ENCODE measurements around the gene IDUA.
A peak's percentile ranks its signal among the peaks of the same experiment; 100 is the strongest.
"Not testable (repeated sequence)": the region's sequence is repeated elsewhere in the genome, so short reads cannot be mapped to it uniquely, and the experiment has no call there.

The IDUA gene

DNA sequence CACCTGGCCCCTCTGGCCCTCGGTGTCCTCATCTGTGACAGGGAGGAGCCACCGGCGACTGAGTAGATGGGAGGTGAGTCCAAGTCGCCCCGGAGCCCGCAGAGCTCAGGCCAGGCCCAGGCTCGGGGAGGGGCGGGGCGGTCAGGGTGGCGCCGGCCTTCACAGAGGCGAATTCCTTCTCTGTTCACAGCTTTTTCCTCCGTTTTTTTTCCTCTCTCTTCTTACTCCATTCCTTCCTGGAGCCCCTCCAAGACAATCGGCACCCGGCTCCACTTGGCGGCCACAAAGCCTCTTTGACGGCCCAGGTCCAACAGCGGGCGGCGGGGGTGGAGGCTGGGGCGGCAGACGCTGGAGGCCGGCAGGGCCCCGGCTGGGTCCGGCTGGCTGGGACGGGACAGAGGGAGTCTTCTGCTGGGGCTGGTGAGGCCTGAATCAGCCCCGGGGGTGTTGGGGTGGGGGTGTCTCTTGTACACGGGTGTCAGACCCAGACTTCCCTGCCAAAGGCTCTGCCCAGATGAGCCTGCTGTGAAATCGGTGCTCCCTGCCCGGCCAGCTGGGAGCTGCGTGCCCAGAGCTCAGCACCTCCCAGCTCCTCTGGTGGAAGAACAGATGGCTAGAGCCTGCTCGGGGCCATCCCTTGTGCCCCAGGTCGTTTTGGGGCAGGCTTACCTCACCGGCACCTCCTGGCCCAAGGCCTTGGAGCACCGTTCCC is 47.2 kb downstream of the IDUA start:
- DNase-seq: no peak

DNA sequence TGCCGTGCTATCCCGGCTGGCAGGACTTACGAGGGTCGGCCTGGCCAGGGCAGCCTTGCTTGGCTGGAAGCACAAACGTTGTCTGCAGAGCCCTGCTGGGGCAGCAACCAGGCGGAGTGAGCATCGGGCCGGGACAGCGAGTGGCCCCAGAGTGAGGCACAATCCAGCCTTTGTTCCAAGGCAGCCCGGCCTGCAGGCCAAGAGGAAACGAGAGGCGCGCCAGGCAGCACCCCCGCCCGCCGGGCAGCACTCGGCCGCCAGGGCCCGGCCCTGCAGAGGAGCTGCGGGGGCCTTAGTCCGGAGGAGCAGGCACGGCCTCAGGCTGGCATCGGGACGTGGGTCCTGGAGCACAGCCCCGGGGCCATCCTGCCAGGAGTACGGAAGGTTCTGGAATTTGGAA is 48.7 kb downstream of the IDUA start:
- DNase-seq: no peak

DNA sequence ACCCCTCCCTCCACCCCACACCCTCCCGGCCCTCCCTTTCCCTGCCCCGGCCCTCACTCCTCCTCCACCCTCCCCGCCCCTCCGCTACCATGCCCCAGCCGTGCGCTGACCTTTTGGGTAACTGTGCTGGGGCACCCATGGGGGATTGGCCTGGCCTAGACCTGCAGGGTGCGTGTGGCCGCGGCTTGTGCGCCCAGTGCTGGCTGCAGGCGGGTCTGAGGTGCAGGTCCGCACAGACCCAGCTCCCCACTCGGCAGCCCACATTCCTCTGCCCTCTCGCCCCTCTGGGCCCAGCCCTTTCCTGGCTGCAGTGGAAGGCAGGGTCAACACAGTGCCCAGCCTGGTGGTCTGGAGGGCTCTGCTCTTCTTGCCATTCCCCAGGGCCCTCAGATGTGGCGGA is 49.3 kb downstream of the IDUA start:
- no peak for DNase-seq

DNA sequence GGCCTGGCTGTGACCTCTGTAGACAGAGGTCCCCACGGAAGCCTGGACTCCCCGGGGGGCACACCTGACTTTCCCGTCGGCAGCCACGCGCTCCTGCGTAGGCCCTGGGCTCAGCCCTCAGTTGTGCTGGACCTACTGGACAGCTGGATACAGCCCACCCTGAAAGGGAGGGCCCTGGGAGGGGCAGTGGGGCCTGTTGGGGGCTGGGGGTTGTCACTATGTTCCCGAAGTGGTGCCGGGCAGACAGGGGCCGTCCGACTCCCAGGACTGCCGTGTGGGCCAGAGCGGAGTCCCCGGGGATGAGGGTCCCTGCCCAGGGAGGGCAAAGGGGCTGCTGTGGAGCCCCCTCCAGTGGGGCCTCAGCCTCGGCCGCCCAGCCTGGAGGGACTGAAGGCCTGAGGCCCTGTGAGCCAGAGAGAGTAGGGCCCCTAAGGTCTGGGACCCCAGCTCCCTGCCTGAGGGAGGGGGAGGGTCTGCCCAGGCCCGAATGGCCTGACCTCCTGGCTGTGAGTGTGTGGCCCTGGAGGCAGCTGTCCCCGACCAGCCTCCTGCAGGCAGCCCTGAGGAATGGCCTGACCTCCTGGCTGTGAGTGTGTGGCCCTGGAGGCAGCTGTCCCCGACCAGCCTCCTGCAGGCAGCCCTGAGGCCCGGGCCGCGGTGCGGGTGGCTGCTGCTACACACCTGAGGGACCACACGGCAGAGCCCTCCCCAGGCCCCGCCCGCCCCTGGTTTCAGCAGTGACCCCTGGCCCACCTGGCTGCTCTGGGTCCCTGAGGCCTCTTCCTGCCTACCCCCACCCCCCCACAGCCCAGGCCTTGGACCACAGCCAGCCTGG is 50.3 kb downstream of the IDUA start:
- no peak for DNase-seq

DNA sequence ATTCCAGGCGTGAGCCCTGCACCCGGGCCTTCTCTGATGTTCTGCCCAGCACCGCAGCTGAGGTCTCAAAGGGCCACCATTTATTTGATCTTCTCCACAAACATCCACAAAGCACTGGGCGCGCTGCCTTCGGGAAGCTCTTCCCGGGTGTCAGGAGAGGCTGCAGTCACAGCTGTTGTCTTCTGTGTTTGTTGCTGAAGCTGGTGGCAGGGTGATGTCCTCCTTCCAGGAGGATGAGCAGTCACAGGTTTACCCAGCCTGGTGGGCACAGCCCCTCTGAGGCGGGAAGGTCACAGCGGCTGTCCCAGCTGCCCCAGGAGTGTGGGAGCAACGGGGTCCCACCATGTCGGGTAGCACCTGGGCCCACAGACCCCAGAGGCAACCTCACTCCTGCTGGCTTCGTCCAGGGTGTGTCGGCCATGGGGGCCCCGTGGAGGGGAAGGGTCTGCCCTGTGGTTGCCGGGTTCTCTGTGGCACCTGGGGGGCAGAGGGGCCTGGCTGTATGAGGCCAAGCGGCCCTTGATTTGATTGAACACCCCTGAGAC is 52.2 kb downstream of the IDUA start:
- DNase-seq: no peak

DNA sequence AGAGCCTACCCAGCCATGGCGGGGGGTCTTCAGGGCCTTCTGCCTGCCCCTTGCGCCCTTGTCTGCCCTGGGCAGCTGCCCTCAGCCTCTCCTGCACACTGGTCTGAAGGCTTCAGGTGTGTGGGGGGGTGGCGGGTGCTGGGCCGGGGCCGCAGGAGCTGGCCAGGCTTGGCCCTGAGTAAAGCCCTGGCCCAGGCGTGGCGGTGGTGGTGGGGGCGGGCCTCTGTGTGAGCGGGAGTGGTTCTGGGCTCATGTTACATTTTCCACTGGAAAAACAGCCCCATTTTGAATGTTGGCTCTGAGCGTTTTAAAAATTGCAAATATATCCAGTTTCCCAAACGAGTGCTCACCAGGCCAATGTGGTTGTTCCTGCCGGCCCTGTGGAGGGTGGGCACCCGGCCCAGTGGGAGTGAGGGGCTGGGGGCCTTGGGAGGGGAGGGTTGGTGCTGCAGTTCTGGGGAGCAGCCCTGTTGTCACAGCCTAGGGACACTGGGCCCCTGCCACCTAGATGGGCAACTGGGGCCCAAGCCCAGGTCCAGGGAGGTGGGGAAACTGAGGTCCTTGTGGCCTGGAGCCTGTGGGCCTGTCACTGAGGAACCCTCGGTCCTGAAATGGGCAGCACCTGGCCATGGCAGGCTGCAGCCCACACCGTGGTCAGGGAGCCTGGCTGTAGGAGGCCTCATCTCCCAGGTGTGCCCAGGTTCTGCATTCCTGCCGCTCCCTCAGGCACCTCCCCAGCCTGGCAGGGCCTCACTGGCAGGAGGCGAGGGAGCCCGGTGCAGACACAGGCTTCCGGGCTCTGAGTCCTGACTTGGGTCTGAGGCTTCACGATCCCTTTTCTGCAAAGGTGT is 52.9 kb downstream of the IDUA start:
- no peak for DNase-seq

DNA sequence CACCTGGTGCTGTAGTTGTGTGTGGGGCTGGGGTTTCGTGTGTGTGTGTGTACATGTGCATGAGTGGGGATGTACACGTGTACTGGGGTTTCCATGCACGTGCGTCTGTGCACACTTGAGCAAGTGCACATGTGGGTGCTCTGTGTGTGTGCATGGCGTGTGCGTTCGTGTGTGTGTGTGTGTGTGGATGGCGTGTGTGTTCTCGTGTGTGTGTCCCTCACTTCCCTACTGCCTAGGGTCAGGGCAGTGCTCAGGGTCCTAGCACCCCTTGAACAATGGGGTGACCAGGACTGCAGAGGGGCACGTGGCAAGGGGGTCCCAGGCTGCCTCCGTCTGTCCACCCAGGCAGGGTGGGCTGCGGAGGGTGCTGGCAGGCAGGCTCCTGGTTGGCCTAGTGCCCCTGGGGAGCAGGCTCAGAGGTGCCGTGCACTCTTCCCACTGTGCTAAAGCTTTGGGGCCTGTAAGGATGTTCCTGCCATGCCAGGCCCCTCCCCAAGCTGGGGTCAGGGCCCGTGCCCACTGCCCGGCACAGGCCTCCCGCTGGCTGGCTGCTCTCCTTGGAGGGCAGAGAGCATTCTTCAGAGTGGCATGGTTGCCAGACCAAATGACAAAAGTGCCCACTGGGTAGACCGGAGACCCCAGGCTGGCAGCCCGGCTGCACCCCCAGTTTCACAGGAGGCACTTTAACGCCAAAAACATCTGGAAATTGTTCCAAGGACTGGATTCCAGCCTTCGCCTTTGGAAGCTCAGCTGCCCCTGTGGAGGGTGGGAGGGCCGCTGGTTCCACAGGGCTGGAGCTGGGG is 53.7 kb downstream of the IDUA start:
- no peak for DNase-seq

DNA sequence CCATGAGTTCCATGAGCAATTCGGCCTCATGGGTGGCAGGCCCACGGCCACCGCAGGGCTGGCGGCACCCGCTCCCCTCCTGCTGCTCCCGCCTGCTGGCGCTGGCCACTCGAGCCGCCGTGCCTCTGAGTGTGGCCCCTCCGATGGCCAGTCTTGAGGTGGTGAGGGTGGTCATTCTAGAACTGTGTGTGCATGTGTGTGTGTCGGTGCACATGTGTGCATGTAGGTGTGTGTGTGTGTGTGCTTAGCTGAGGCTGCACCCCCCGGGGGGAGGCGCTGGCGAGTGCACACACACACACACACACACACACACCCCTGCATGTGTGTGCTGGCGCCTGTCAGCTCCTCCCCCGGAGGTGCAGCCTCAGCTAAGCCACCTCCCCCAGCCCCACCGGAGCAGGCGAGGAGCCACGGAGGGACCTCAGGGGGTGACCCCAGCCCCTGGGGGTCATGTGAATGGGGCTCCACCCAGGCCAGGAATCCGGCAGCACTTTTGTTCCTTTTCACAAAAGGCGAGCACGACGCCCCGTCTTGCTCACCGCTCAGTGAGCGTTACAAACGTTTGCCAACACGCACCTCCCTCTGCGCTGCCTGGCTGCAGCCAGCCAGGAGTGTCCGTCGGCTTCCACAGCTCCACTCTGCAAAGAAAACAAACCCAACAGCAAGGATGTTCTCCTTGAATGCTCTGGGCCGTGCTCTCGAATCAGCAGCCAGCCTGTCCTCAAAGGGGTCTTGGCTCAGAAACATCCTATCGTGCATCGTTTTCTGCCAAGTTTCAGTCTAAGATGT is 54.5 kb downstream of the IDUA start:
- no peak for DNase-seq

DNA sequence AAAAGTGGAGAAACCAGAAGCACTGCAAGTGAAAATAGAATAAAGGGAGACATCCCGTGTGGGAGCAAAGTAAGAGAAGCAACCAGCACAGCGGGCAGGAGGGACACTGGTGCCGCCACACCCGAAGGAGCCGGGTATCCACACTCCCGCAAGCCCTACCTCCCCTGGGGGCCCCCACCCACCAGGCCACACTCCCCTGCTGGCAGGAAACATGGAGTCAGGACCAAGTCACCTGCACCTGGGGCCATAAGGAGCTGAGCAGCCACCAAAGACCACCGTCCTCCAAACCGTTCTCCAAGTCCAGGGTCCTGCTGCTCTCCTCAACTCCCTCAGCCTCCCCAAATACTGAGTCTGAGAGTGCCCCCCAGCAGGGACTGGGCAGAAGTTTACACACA is 55.1 kb downstream of the IDUA start:
- no peak for DNase-seq

DNA sequence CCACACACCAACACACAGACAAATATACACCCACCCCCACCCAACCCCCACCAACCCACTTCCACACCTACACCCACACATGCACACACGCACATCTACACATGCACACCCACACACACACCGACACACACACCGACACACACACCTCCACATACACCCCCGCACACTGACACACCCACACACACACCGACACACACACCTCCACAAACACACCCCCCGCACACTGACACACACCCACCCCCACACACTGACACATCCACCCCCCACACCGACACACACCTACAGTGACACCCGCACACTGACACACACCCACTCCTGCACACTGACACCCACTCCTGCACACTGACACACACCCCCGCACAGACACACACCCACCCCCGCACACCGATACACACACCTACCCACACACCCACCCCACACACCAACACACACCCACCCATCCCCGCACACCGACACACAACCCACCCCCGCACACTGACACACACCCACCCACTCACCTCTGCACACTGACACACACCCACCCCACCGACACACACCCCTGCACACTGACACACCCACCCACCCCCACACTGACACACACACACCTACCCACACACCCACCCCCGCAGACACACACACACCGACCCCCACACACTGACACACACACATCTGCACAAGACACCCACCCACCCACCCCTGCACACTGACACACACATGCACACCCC is 55.7 kb downstream of the IDUA start:
- DNase-seq: no peak

DNA sequence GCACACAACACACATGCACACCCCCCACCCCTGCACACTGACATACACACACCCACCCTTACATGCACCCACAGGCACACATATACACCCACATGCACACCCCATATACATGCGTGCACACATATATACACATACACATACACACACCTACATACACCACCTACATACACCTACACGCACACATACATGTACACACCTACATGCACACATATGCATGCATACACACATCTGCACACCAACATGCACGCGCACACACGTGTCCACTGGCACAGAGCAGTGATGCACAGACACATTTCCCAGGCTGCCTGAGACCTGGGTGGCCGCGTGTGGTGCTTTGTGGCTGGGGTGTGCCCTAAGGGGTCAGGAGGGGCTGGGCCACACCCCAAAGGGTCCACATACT is 56.3 kb downstream of the IDUA start:
- no peak for DNase-seq

DNA sequence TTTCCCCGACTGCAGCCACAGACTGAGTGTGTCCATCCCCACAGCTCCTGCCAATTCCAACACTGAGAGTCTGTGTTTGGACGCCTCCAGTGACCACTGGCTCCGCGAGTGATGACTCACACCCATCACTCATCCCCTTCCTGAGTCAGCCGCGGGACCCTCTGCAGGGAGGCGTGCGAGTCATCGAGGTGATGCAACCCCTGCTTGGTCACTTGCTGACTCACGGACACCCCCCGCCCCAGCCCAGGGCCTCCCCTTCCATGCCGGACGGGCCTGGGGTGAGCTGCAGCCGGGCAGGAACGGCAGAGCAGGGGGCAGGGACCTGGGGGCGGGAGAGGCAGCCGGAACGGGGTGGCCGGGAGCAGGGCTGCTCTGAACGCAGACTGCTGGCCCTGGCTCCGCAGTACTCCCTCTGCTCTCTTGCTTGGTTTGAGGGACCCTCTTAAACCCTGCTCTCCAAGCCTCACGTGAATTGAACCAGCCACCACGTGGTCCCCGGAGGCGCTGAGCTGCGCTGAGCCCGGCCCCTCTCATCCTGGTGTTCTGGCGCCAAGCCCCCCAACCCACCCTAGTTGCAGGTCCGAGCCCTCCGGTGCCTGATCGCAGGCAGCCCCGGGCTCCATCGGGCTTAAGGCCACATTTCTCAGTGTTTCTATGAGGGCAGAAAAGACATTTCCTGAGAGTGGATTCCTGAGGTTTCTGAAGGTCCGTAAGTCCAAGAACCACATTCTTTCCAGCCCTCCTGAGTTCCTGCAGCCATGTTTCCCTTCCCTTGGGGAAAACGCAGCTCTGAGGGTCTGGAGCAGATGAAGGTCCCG is 57.0 kb downstream of the IDUA start:
- DNase-seq: no peak

DNA sequence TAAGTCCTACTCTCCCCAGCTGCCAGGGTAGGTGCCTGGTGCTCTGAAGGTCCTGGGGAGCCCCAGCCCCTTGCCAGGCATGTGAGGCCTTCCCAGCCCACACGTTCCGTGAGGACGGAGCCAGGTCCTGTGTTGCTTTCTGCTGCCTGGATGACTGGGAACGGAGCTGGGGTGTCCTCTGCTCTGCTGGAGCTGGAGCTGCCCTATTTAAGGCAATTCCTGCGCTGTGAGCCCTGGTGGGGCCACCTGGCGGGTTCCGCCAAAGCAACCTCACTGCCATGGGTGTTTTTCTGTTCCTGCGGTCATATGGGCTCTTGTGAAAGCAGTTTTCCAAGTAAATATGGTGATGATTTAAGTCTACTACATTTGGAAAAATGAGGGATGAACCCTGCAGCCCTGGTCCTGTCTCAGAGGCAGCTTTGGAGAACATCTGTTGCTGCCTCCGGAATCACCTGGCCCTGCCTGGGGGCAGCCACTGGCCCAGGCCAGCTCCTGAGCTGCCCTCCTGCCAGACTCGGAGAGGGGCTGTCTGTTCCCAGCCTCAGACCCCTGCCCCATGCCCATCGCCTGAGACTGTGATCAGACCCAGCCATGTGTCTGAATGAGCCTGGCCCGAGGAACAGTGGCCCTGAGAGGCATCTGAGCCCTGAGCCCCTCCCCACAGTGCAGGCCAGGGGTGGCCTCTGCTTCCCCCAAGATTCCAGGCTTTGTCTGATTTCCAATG is 57.8 kb downstream of the IDUA start:
- no peak for DNase-seq

DNA sequence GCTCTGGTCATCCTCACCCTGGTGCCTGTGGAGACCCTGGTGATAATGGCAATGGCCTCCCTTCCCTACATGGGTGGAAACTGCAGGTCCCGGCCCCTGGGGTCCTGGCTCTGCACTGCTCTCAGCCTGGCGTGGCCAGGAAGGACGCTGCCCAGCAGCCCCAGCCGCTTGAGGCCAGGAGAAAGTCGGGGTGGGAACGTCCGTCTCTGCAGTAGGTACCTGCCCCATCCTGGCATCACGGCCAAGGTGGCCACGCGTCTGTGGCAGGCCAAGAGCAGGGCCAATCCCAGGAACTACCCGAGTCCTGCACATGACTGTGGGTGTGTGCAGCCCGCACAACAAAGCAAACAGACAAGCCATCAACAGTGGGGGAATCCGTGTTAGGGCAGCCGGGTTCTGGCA is 58.4 kb downstream of the IDUA start:
- no peak for DNase-seq

DNA sequence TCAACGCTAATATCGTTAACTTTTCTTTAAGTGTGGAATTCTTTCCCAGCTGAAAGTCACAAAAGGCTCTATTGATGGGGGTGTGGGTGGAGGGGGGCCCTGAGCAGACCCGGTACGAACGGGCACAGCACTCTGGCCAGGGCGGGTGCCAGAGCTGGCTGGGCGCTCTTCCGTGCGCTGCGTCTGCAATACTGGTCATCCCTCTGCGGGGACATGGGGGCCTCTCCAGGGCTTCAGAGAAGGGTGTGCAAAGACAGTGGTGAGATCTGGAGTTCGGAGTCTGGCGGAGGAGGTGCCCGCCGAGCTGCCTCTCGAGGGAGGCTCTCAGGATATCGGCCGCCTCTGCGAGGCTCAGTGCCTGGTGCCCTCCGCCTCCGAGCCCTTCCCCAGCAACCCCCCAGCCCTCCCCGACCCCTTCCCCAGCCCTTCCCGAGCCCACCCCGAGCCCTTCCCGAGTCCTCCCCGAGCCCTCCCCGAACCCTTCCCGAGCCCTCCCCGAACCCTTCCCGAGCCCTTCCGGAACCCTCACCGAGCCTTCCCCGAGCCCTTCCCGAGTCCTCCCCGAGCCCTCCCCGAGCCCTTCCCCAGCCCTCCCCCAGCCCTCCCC is 58.9 kb downstream of the IDUA start:
- no peak for DNase-seq

DNA sequence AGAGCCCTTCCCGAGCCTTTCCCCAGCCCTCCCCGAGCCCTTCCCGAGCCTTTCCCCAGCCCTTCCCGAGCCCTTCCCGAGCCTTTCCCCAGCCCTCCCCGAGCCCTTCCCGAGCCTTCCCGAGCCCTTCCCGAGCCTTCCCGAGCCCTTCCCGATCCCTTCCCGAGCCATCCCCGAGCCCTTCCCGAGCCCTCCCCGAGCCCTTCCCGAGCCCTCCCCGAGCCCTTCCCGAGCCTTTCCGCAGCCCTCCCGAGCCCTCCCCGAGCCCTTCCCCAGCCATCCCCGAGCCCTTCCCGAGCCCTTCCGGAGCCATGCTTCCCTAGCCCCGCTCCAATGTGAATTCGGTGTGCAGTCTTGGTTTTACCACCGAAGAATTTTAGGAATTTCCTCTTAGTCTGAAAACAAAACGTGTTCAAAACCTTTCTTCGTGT is 59.8 kb downstream of the IDUA start:
- not testable (repeated sequence) for DNase-seq

DNA sequence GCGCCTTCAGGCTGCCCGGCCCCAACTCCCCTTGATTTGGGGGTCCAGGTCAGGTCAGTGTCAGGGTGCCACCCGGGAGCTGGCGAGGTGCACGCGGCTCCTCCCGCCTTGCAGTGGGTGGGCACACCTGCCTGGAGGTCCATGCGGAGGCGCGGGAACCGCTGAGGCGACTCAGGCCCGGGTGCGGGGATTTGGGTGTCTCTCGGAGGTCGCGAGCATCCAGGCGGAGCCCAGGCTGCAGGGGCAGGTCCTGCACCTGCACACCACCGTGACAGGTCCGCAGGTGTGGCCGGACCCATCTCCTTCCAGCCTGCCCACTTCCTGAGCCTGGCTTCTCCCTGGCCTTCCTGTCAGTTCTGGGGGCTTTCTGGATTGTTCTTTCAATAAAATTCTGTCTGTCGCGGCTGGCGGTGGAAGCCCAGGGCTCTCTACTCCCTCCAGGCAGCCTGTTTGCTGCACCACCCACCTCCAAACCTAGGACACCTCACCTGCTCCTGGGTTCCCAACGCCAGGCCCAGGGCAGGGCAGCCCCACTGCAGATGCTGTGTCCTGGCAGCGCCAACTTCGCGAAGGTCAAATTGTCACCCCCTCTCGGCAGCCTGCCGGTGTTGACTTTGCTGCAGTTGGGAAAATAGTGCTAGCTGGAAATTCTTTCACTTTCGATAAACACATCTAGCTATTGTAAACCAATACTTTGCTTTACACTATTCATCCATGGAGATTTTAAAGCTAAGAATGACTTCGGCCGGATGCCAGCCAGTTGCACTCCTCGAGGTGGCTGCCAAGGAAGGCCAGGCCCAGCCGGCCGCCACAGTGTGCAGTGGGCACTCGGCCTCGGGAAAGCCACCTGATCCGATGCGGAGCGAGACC is 60.5 kb downstream of the IDUA start:
- DNase-seq: peak; percentile 30

Data from RPMI8226 (cell line).